Thoracic aorta (tissue), 2 donors: ENCODE measurements around the gene ATP6V1G3. TPM values are rescaled to one million over a fixed set of nuclear protein-coding genes. Genes with fewer than 3 reads are reported as not detected.

Experiments
- ATAC-seq: fragments of 150-250 bp; one replicate; pipeline ENCODE4 v1.8.0; 2017; ENCODE audit warnings: low read depth; ENCODE audit not compliant: insufficient number of reproducible peaks, low FRiP score
- DNase-seq: peaks from one replicate; pipeline ENCODE4 v3.0.0-alpha.2; 2020; ENCODE audit warnings: low spot score
- H3K27ac ChIP-seq, 2 donors: fragments of 200-600 bp; sonication (generic); 1 replicate in 1 of 2; 2 replicates in 1 of 2; pipeline ENCODE4 v1.5.1; 2016; ENCODE audit warnings: mild to moderate bottlenecking in 2 of 2, moderate library complexity in 2 of 2
- H3K27me3 ChIP-seq: fragments of 200-600 bp; sonication (generic); replicated peaks from 2 replicates; pipeline ENCODE4 v1.6.0; 2016; ENCODE audit warnings: mild to moderate bottlenecking; ENCODE audit not compliant: insufficient read depth
- H3K36me3 ChIP-seq: fragments of 200-600 bp; sonication (generic); one replicate; pipeline ENCODE4 v1.5.1; 2016
- H3K4me1 ChIP-seq, 2 donors: fragments of 200-600 bp; sonication (generic); 1 replicate in 1 of 2; 2 replicates in 1 of 2; pipeline versions ENCODE4 v1.5.1 to v1.6.0; 2016; ENCODE audit warnings: low read depth in 2 of 2, mild to moderate bottlenecking in 1 of 2; ENCODE audit not compliant: control insufficient read depth in 1 of 2
- H3K4me3 ChIP-seq: fragments of 200-600 bp; sonication (generic); 2 replicates; pipeline ENCODE4 v1.5.1; 2016; ENCODE audit warnings: mild to moderate bottlenecking
- H3K9me3 ChIP-seq: fragments of 200-600 bp; sonication (generic); 2 replicates; pipeline ENCODE4 v1.5.1; 2016
- CTCF ChIP-seq: fragments of 200-600 bp; sonication (generic); IDR thresholded peaks from one replicate; pipeline ENCODE4 v1.5.1; 2019; ENCODE audit warnings: antibody characterized with exemption
- total RNA-seq, 2 donors: library from RNA; depleted of rRNA; stranded (reverse); fragments of >200 nt; gene quantifications; one replicate each; pipeline versions ENCODE4 v1.1.0 to v1.2.3, GENCODE V29; 2016

ATP6V1G3 gene
- total RNA-seq, 2 donors from 2014 or later: not detected

GRCh38 chr1:198575798-198576641, 35.5 kb upstream of the ATP6V1G3 start:
- no peak for DNase-seq
- no peak overlapping the region for H3K27ac ChIP-seq
- H3K27me3 ChIP-seq: no peaks in the 10 kb centered on the region
- no peaks in the 10 kb centered on the region for H3K36me3 ChIP-seq
- H3K4me3 ChIP-seq: no peak overlapping the region
- H3K9me3 ChIP-seq: no peaks in the 10 kb centered on the region
- no peak for ATAC-seq
- TF ChIP-seq CTCF: no peak
- H3K4me1 ChIP-seq: no peaks in the 10 kb centered on the region

GRCh38 chr1:198575292-198575691, 34.8 kb upstream of the ATP6V1G3 start:
- Histone ChIP-seq H3K4me3 (no peak overlapping the region), H3K27ac (no peak overlapping the region), H3K27me3 (no peaks in the 10 kb centered on the region), H3K36me3 (no peaks in the 10 kb centered on the region), H3K9me3 (no peaks in the 10 kb centered on the region), H3K4me1 (no peaks in the 10 kb centered on the region)
- no peak for TF ChIP-seq CTCF
- no peak for DNase-seq
- ATAC-seq: no peak

- H3K36me3 ChIP-seq: no peaks in the 10 kb centered on the region
- no peak overlapping the region for H3K4me3 ChIP-seq
- H3K27me3 ChIP-seq: no peaks in the 10 kb centered on the region
- H3K27ac ChIP-seq: no peak overlapping the region
- no peak for TF ChIP-seq CTCF
- DNase-seq: no peak
- no peak for ATAC-seq
- H3K4me1 ChIP-seq: no peaks in the 10 kb centered on the region
- no peaks in the 10 kb centered on the region for H3K9me3 ChIP-seq
Observed at GRCh38 chr1:198574325-198574724, 33.8 kb upstream of the ATP6V1G3 start.

GRCh38 chr1:198564716-198565115, 24.2 kb upstream of the ATP6V1G3 start:
- no peaks in the 10 kb centered on the region for H3K27me3 ChIP-seq
- no peaks in the 10 kb centered on the region for H3K4me1 ChIP-seq
- DNase-seq (no peak), ATAC-seq (no peak)
- H3K4me3 ChIP-seq: no peak overlapping the region
- H3K27ac ChIP-seq: no peak overlapping the region
- H3K36me3 ChIP-seq: no peaks in the 10 kb centered on the region
- TF ChIP-seq CTCF: no peak
- no peaks in the 10 kb centered on the region for H3K9me3 ChIP-seq

- H3K27me3 ChIP-seq: no peaks in the 10 kb centered on the region
Observed at GRCh38 chr1:198564157-198564556, 23.7 kb upstream of the ATP6V1G3 start.

More at GRCh38 chr1:198564157-198564556, 23.7 kb upstream of the ATP6V1G3 start:
- ATAC-seq (no peak), DNase-seq (no peak)
- no peaks in the 10 kb centered on the region for H3K9me3 ChIP-seq
- H3K27ac ChIP-seq: no peak overlapping the region
- TF ChIP-seq CTCF: no peak
- H3K36me3 ChIP-seq: no peaks in the 10 kb centered on the region
- H3K4me3 ChIP-seq: no peak overlapping the region
- H3K4me1 ChIP-seq: no peaks in the 10 kb centered on the region
